ENCODE results near the gene UBE2H.
A peak's percentile ranks its signal among the peaks of the same experiment; 100 is the strongest.

The UBE2H gene

DNA sequence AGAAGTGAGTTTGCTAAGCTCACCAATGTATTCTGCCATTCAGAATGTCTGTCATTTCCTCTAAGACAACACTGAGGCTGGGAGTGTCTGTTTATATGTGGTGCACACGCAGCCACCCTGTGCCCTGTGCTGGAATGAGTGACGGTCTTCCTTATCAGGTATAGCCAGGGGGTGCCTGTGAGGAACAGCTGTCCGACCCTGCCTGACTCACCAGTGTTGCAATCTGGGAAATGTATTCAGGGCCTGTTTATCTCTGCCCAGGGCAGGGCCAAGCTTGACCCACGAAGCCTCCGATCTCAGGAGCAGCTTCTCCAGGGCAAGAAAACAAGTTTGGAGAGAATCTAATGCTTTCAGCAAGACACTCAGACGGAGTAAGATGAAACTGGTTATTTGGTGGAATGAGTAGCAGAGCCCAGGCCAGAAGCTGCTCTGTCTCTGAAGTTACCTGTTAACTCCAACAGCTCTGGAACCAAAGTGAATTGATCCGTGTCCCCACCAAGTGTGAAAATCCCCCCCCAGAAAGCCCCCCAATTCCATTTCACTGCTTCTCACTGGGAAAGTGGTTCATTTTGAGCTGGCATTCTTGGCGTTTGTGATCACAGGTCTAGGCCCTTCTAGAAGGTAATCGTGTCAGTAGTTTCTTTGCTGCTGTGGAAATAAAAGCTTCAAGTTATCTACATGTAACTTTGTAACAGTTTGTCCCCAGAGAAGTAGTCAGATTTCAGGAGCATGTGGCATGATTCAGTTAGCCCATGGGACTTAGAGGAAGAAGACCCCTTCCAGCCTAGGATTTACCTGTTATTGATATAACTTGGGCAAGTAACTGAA lies 6.1 kb upstream of the UBE2H start:
- Mint-ChIP-seq H3K27me3 (no peaks in the 10 kb centered on the region), H3K9me3 (no peaks in the 10 kb centered on the region), H3K4me1 (peaks cover 8% of the 10 kb centered on the region), H3K4me3 (no peak overlapping the region), H3K36me3 (ENCODE audit: low read depth) (no peaks in the 10 kb centered on the region), H3K27ac (no peak overlapping the region)
- no peak for DNase-seq
- no peak for ATAC-seq

DNA sequence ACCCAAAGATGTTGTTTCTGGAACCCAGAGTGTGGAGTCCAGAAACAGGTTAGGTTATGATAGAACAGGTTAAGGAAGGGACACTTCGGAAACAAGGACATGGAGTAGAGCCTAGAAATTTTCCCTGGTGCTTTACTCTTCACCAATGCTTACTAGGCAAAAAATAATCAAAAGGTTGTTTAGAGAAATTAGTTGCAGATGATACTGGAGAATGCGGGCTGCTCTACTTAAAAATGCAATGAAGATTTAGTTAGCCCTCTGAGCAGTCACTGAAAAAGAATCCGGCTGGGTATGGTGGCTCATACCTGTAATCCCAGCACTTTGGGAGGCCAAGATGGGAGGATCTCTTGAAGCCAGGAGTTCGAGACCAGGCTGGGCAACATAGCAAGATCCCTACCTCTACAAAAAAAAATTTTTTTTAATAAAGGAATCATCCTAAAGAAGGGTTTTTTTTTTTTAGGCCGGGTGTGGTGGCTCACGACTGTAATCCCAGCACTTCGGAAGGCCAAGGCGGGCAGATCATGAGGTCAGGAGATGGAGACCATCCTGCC lies 3.3 kb upstream of the UBE2H start:
- ATAC-seq (no peak), DNase-seq (no peak)
- Mint-ChIP-seq H3K36me3 (ENCODE audit: low read depth) (no peaks in the 10 kb centered on the region), H3K27ac (no peak overlapping the region), H3K4me3 (no peak overlapping the region), H3K9me3 (no peaks in the 10 kb centered on the region), H3K4me1 (peaks cover 24% of the 10 kb centered on the region), H3K27me3 (no peaks in the 10 kb centered on the region)

DNA sequence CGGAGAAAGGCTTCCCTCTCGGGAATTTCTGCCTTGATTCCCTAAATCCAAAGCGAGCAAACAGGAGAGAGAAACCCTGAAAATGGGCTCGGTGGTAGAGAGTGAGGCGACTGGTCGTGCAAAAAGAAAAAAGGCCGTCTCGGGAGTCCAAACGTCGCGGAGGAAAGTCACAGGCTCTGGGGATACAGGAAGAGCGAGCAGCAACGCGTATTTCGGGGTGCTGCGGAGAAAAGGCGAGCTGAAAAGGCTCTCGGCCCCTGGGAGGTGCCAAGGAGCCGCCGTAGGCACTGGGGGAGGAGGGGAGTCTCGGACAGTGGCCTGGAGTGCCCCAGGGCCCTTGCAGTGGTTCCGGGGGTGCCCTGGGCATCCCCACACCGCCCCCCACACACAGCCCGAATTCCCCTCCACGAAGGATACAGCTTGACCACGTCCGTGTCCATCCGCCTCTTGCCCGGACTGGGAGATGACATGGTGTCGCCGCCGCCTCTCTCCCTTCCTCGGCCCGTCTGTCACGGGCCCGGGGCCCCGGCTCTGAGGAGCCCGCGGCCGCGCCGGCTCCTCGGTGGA lies 591 bp downstream of the UBE2H start:
- Mint-ChIP-seq H3K9me3 (no peaks in the 10 kb centered on the region), H3K27me3 (no peaks in the 10 kb centered on the region), H3K4me3 (no peak overlapping the region), H3K4me1 (peaks cover 26% of the 10 kb centered on the region), H3K36me3 (ENCODE audit: low read depth) (no peaks in the 10 kb centered on the region), H3K27ac (peak overlapping the region; percentile 90)
- ATAC-seq (no peak), DNase-seq (peak; percentile 29)

DNA sequence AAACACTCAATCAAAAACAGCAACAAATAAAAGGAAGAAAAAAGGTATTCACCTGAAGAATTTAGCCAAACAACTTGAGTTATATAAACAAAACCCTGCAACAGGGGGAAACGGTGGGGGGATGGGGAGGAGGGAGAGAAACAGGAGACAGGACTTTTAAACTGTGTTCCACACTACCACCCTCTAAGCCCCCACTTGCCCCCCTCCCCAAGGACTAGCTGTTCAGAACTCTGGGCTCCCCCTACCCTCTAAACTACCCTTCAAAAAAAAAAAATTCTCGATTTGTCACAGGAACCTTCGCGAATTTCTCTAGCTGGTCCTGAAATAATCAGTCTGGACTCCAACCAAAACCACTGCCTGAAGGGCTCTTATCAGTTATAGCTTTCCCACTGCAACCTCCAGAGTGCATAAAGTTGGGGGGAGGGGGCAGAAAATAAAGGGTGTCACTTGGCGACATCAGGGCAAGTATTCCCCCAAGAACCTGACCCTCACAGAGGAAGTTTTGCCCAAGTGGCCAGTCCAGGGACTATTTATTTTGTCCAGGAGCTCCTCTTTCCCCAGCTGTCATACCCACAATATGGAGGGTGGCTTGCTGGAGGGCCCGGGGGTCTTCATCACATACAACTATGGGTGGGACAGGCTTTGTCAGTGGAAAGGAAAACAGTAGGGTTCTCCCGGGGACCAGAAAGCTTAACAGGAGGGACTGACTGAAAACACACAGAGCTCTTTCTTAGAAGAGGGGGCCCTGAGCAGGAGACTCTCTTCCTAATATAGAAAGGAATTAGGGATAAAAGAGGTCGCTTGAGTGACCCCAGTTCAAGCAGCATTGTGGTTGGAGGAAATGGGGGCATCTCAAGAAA lies 1.3 kb downstream of the UBE2H start:
- no peaks in the 10 kb centered on the region for H3K27me3 Mint-ChIP-seq
- H3K27ac Mint-ChIP-seq: peak overlapping the region; percentile 90
- no peak overlapping the region for H3K4me3 Mint-ChIP-seq
- peaks cover 33% of the 10 kb centered on the region for H3K4me1 Mint-ChIP-seq
- H3K36me3 Mint-ChIP-seq (ENCODE audit: low read depth): no peaks in the 10 kb centered on the region
- no peak for ATAC-seq
- H3K9me3 Mint-ChIP-seq: no peaks in the 10 kb centered on the region
- DNase-seq: peak; percentile 14

DNA sequence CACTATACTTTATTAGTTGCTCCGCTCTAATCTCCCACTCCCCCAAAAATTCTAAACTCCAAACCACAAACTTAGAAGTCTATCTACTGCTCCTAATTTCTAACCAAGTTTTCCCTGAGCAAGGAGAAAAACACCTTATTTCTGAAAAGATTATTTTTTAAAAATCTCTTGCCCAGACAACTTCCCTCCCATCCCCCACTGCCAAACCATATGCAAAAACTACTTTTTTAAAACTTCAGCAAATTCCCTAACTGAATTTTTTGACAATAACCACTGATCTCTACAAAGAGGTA lies 1.9 kb downstream of the UBE2H start:
- no peaks in the 10 kb centered on the region for H3K36me3 Mint-ChIP-seq (ENCODE audit: low read depth)
- DNase-seq: no peak
- H3K27me3 Mint-ChIP-seq: no peaks in the 10 kb centered on the region
- H3K27ac Mint-ChIP-seq: no peak overlapping the region
- H3K4me3 Mint-ChIP-seq: no peak overlapping the region
- no peak for ATAC-seq
- H3K4me1 Mint-ChIP-seq: peaks cover 34% of the 10 kb centered on the region
- no peaks in the 10 kb centered on the region for H3K9me3 Mint-ChIP-seq

DNA sequence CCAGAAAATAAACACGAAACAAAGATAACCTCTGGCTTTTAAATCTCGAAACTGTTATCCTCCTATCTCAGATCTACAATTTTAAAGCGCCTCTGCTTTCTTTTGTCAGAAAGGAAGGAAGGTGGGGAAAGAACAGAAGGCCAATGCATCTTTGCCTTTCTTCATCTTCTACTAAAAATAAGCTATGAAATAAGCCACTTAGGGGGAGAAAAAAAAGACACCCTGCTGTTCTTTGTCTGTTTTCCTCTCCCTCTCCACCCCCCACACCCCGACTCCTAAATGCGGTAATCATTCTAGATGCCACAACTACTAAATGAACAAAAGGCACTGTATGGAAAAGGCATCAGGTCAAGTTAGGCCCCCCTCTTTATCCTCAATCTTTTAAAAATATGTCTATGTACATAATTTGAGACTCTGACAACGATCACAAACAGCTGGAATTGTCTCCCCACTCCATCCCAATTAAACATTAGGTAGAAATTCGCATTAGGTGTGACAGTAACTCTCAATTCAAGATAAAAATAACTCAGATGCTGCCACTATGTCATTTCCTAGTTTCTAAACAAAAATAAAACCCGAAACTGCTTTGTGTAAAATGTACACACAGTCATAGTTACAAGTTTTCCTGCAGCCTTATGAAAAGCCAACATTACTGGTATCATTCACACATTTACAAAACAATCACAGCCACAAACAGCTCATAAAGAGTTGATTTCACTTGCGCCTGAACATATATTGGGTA lies 2.4 kb downstream of the UBE2H start:
- H3K4me3 Mint-ChIP-seq: no peak overlapping the region
- no peak overlapping the region for H3K27ac Mint-ChIP-seq
- ATAC-seq: no peak

DNA sequence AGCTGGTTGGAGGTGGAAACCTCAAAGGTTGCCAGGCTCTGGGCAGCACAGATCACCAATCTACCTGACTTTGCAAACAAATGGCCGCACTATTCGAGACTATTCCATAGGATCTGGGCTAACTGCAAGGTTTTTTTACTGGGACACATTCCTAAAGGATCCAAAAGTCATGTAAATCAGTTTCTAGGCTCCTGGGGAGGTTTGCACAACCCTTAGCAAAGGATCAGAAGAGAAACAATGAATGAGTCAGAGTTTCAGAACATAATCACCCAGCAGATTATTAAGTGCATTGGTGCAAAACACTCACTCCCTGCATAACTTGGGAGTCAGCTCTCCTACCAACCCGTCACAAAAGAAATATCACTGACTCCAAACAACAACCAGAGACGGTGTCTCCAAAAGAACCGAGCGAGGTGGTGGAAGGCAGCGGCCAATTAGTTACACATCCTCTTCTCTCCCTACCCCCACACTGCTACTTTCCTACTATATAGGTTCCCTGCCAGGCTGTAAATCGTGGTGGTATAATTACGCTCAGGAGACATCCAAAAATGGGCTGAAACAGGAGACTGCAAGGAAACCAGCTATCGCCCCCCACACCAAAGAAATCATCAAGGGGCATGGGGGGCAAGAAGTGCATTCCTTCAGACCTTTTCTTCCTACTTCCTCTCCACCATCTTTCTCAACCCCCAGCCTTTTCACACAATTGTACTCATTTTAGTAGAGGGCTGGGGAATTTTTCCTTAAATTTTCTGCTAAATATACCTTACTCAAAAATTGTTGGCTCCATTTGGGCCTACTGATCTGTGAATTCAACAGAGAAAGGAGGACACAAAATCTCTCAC lies 3.2 kb downstream of the UBE2H start:
- Mint-ChIP-seq H3K27ac (no peak overlapping the region), H3K4me1 (peaks cover 29% of the 10 kb centered on the region), H3K36me3 (ENCODE audit: low read depth) (peaks cover 2% of the 10 kb centered on the region), H3K9me3 (no peaks in the 10 kb centered on the region), H3K4me3 (no peak overlapping the region), H3K27me3 (no peaks in the 10 kb centered on the region)
- ATAC-seq (peak; percentile 71), DNase-seq (peak; percentile 24)

More for the DNA sequence above, 2.4 kb downstream of the UBE2H start:
- H3K9me3 Mint-ChIP-seq: no peaks in the 10 kb centered on the region
- DNase-seq: no peak
- no peaks in the 10 kb centered on the region for H3K36me3 Mint-ChIP-seq (ENCODE audit: low read depth)
- no peaks in the 10 kb centered on the region for H3K27me3 Mint-ChIP-seq
- H3K4me1 Mint-ChIP-seq: peaks cover 29% of the 10 kb centered on the region

DNA sequence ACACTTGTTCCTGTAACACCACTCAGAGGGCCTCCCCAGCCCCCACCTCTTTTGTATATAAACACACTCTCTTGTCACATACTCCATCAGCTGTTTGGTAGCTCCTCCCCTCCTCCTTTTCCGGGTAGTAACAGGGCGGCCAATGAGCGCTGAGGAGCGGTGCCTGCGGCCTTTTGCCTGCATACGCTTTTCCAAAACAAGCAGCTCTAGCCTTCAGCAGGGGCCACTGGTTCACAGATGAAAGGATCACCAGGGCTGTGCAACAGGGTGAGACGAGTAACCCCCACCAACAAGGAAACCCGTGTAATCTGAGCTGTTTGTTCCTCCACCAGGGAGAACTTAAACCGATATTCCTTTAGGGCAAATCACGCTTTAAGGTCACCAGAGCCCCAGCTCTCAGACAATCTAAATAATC lies 3.9 kb downstream of the UBE2H start:
- no peaks in the 10 kb centered on the region for H3K27me3 Mint-ChIP-seq
- peaks cover 2% of the 10 kb centered on the region for H3K36me3 Mint-ChIP-seq (ENCODE audit: low read depth)
- H3K9me3 Mint-ChIP-seq: no peaks in the 10 kb centered on the region
- peaks cover 29% of the 10 kb centered on the region for H3K4me1 Mint-ChIP-seq
- no peak overlapping the region for H3K27ac Mint-ChIP-seq
- DNase-seq: peak; percentile 78
- no peak overlapping the region for H3K4me3 Mint-ChIP-seq
- ATAC-seq: peak; percentile 81

DNA sequence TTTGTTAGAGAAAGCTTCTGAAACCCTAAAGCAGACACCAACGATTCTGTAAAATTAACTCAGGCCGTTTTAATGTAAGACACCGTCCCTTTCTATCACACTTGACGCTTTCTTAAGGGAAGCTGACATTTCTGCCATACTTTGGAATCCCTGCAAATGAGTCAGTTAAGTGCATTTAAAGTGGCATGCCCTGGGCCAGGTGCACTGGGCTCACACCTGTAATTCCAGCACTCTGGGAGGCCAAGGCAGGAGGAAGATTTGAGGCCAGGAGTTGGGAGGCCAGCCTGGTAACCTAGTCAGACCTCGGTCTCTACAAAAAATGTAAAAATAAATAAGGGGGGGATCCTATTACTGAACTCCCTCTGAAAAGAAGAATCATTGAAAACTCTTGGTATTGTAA lies 4.4 kb downstream of the UBE2H start:
- ATAC-seq: no peak
- H3K27ac Mint-ChIP-seq: peak overlapping the region; percentile 15
- no peaks in the 10 kb centered on the region for H3K9me3 Mint-ChIP-seq
- no peaks in the 10 kb centered on the region for H3K27me3 Mint-ChIP-seq
- H3K4me3 Mint-ChIP-seq: no peak overlapping the region
- peaks cover 29% of the 10 kb centered on the region for H3K4me1 Mint-ChIP-seq
- DNase-seq: no peak
- peaks cover 2% of the 10 kb centered on the region for H3K36me3 Mint-ChIP-seq (ENCODE audit: low read depth)

DNA sequence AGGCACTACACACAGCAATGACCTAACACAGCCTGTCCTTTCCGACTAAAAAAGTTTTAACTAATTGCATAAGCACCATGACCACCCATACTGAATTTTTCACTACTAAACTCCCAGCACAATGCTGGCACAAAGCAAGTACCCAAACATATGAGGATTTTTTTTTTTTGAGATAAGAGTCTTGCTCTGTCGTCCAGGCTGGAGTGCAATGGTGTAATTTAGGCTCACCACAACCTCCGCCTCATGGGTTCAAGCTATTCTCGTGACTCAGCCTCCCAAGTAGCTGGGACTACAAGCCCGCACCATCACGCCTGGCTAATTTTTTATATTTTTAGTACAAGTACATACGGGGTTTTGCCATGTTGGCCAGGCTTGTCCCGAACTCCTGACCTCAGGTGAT lies 5.1 kb downstream of the UBE2H start:
- Mint-ChIP-seq H3K36me3 (ENCODE audit: low read depth) (peaks cover 2% of the 10 kb centered on the region), H3K9me3 (no peaks in the 10 kb centered on the region), H3K4me1 (peaks cover 23% of the 10 kb centered on the region), H3K27me3 (no peaks in the 10 kb centered on the region), H3K27ac (peak overlapping the region; percentile 13), H3K4me3 (no peak overlapping the region)
- ATAC-seq: no peak
- no peak for DNase-seq

DNA sequence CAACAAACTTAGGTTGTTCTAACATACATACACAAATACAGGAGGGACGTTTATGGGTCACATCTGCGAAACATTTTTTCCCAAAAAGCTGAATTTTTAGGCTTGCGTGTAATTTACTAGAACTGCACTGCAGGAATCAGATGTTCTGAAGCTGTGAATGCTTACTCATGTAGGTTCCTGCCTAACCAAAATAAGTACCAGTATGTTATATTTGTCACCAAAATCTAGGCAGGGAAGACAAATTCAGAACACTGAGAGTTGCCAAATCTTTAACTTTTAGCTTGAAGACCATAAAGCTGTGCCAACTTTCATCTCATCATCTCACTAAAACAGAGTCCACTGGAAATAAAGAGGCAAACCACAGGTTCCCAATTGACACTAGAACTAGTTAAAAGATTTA lies 5.7 kb downstream of the UBE2H start:
- H3K27me3 Mint-ChIP-seq: no peaks in the 10 kb centered on the region
- peaks cover 2% of the 10 kb centered on the region for H3K36me3 Mint-ChIP-seq (ENCODE audit: low read depth)
- H3K4me1 Mint-ChIP-seq: peaks cover 21% of the 10 kb centered on the region
- DNase-seq: no peak
- ATAC-seq: no peak
- no peak overlapping the region for H3K4me3 Mint-ChIP-seq
- H3K9me3 Mint-ChIP-seq: no peaks in the 10 kb centered on the region
- no peak overlapping the region for H3K27ac Mint-ChIP-seq

DNA sequence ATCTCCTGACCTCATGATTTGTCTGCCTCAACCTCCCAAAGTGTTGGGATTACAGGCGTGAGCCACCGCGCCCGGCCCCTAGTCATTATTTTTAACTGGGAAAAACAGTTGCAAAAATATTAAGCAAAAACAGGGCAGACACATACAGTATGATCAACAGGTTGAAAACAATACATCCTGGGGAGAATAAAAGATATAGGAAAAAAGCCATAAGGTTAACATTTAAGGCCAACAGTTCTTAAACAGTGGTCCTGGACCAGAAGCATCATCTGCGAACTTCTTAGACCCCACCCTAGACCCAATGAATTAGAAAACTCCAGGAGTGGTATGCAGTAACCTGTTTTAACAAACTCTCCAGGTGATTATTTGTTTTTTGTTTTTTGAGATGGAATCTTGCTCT lies 6.5 kb downstream of the UBE2H start:
- no peak for DNase-seq
- ATAC-seq: no peak
- Mint-ChIP-seq H3K4me3 (no peak overlapping the region), H3K27ac (no peak overlapping the region), H3K4me1 (peaks cover 14% of the 10 kb centered on the region), H3K36me3 (ENCODE audit: low read depth) (peaks cover 2% of the 10 kb centered on the region), H3K27me3 (no peaks in the 10 kb centered on the region), H3K9me3 (no peaks in the 10 kb centered on the region)

DNA sequence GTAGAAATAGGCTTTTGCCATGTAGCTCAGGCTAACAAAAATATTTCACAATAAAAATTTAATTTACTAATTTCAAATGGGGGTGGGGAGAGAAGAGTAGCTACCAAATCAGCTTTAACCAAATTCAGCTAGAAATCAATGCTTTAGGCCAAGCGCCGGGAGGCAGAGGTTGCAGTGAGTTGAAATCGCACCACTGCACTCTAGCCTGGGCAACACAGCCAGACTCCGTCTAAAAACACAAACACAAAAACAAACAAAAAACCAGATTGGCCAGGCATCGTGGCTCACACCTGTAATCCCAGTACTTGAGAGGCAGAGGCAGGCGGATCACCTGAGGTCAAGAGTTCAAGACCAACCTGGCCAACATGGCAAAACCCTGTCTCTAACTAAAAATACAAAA lies 9.4 kb downstream of the UBE2H start:
- Mint-ChIP-seq H3K4me1 (peaks cover 13% of the 10 kb centered on the region), H3K27me3 (no peaks in the 10 kb centered on the region), H3K36me3 (ENCODE audit: low read depth) (peaks cover 2% of the 10 kb centered on the region), H3K4me3 (no peak overlapping the region), H3K27ac (no peak overlapping the region), H3K9me3 (no peaks in the 10 kb centered on the region)
- ATAC-seq (no peak), DNase-seq (no peak)

Data from activated naive CD8-positive, alpha-beta T cell treated with anti-CD3 and anti-CD28 coated beads, Interleukin-2, amount 50 U/mL, for 24 hours (primary cell).